ENCODE results near the gene RNF187.

The RNF187 gene

DNA sequence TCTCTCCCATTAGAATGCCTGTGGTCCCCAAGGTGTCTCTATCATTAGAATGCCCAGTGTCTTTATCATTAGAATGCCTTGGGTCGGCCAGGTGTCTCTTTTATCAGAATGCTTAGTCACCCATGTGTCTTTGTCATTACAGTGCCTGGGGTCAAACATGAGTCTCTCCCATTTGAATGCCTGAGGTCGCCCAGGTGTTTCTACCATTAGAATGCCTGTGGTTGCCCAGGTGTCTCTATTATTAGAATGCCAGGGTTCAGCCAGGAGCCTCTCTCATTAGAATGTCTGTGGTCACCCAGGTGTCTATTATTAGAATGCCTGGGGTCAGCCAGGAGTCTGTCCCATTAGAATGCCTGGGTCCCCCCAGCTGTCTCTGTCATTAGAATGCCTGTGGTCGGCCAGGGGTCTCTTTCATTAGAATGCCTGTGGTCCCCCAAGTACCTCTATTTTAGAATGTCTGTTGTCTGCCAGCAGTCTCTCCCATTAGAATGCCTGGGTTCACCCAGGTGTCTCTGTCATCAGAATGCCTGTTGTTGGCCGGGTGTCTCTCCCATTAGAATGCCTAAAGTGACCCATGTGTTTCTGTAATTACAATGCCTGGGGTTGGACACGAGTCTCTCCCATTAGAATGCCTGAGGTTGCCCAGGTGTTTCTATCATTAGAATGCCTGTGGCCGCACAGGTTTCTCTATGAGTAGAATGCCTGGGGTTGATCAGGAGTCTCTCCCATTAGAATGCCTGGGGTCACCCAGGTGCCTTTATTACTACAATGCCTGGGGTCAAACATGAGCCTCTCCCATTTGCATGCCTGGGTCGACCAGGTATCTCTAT lies 57.1 kb downstream of the RNF187 start:
- no peak overlapping the region for H3K4me3 ChIP-seq (ENCODE audit: low read depth, low read length)
- DNase-seq (ENCODE audit: low read depth) = no peak
- TF ChIP-seq, protein P1, sequence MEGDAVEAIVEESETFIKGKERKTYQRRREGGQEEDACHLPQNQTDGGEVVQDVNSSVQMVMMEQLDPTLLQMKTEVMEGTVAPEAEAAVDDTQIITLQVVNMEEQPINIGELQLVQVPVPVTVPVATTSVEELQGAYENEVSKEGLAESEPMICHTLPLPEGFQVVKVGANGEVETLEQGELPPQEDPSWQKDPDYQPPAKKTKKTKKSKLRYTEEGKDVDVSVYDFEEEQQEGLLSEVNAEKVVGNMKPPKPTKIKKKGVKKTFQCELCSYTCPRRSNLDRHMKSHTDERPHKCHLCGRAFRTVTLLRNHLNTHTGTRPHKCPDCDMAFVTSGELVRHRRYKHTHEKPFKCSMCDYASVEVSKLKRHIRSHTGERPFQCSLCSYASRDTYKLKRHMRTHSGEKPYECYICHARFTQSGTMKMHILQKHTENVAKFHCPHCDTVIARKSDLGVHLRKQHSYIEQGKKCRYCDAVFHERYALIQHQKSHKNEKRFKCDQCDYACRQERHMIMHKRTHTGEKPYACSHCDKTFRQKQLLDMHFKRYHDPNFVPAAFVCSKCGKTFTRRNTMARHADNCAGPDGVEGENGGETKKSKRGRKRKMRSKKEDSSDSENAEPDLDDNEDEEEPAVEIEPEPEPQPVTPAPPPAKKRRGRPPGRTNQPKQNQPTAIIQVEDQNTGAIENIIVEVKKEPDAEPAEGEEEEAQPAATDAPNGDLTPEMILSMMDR (IDR thresholded peaks at IDR 0.05; ENCODE audit: control insufficient read depth, extremely low read depth, insufficient read depth) = no peak

DNA sequence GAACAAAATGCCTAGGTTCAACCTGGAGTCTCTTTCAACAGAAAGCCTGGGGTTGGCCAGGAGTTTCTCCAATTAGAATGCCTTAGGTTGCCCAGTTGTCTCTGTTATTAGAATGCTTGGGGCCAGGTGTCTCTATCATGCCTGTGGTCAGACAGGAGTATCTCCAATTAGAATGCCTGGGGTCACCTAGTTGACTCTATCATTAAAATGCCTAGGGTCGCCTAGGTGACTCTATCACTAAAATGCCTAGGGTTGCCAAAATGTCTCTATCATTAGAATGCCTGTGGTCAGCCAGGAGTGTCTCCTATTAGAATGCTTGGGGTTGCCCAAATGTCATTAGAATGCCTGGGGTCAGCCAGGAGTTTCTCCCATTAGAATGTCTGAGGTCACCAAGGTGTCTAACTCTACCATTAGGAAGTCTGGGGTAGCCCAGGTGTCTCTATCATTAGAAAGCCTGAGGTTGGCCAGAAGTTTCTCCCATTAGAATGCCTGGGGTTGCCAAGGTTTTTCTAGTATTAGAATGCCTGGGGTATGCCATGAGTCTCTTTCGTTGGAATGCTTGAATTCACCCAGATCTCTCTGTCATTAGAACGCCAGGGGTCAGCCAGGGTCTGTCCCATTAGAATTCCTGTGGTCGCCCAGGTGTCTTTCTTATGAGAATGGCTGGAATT lies 57.9 kb downstream of the RNF187 start:
- no peak for DNase-seq (ENCODE audit: low read depth)
- TF ChIP-seq, protein P1 (IDR thresholded peaks at IDR 0.05; ENCODE audit: control insufficient read depth, extremely low read depth, insufficient read depth) = no peak
- H3K4me3 ChIP-seq (ENCODE audit: low read depth, low read length) = no peak overlapping the region
